Ascending aorta (tissue), 2 donors: Measurements from ENCODE around the gene FGFBP2. TPM values are rescaled to one million over a fixed set of nuclear protein-coding genes. Genes with fewer than 3 reads are reported as not detected.

Source experiments
- DNase-seq, 2 donors: peaks; one replicate each; pipeline ENCODE4 v3.0.0-alpha.2; 2019; ENCODE audit warnings: low spot score in 2 of 2
- H3K27ac ChIP-seq, 2 donors: fragments of 200-600 bp; sonication (generic); one replicate each; pipeline ENCODE4 v1.5.1; 2016 to 2017; ENCODE audit warnings: mild to moderate bottlenecking in 1 of 2
- H3K27me3 ChIP-seq: fragments of 200-600 bp; sonication (generic); one replicate; pipeline ENCODE4 v1.5.1; 2017
- H3K36me3 ChIP-seq, 2 donors: fragments of 200-600 bp; sonication (generic); one replicate each; pipeline ENCODE4 v1.5.1; 2016
- H3K4me1 ChIP-seq, 2 donors: fragments of 200-600 bp; sonication (generic); one replicate each; pipeline ENCODE4 v1.5.1; 2016 to 2017; ENCODE audit warnings: mild to moderate bottlenecking in 1 of 2
- H3K4me3 ChIP-seq, 2 donors: fragments of 200-600 bp; sonication (generic); one replicate each; pipeline ENCODE4 v1.5.1; 2016 to 2017; ENCODE audit warnings: mild to moderate bottlenecking in 1 of 2
- H3K9me3 ChIP-seq, 2 donors: fragments of 200-600 bp; sonication (generic); one replicate each; pipeline ENCODE4 v1.5.1; 2016
- CTCF ChIP-seq, 3 experiments: fragments of 200-600 bp in 2 of 3; fragments of 450-650 bp in 1 of 3; sonication (generic) in 2 of 3; IDR thresholded peaks; one replicate each; pipeline ENCODE4 v1.5.1; 2016 to 2019; ENCODE audit warnings: antibody characterized with exemption in 3 of 3, mild to moderate bottlenecking in 1 of 3, moderate library complexity in 1 of 3
- intact Hi-C: fragments of 100-400 bp; cut with DNase I; formaldehyde crosslinking; loops from one replicate; pipeline ENCODE4 v1.15.1; 2023
- total RNA-seq: library from RNA; depleted of rRNA; stranded (reverse); fragments of >200 nt; gene quantifications from one replicate; pipeline ENCODE4 v1.1.0, GENCODE V29; 2016

Gene FGFBP2
- total RNA-seq, 1 donor from 2014 or later = not detected

- DNase-seq = peak; percentile 36 to 86
- intact Hi-C loops = loop anchor here (1.0 to 5.0 kb wide), 4 partner anchors 74 to 478 kb away; no protein-coding TSS in a partner anchor
- Histone ChIP-seq H3K4me1 (no peaks in the 10 kb centered on the region), H3K27ac (no peak overlapping the region), H3K9me3 (no peaks in the 10 kb centered on the region), H3K36me3 (no peaks in the 10 kb centered on the region), H3K27me3 (no peaks in the 10 kb centered on the region), H3K4me3 (no peak overlapping the region)
- TF ChIP-seq CTCF (IDR thresholded peaks at IDR 0.05) = peak; percentile 73 to 87 (median 86)
Observed at GRCh38 chr4:15956179-15956850, 6.7 kb downstream of the FGFBP2 start.

- intact Hi-C loops = loop anchor here (1.0 to 5.0 kb wide), 4 partner anchors 73 to 477 kb away; no protein-coding TSS in a partner anchor
Observed at GRCh38 chr4:15955670-15956069, 7.3 kb downstream of the FGFBP2 start.

GRCh38 chr4:15953625-15954024 is 9.3 kb downstream of the FGFBP2 start:
- Histone ChIP-seq H3K27me3 (no peaks in the 10 kb centered on the region), H3K36me3 (no peaks in the 10 kb centered on the region), H3K4me1 (no peaks in the 10 kb centered on the region), H3K9me3 (no peaks in the 10 kb centered on the region), H3K4me3 (no peak overlapping the region), H3K27ac (no peak overlapping the region)
- intact Hi-C loops = no loop called here
- no peak for TF ChIP-seq CTCF (IDR thresholded peaks at IDR 0.05)
- DNase-seq = no peak

More at GRCh38 chr4:15955670-15956069, 7.3 kb downstream of the FGFBP2 start:
- Histone ChIP-seq H3K4me3 (no peak overlapping the region), H3K4me1 (no peaks in the 10 kb centered on the region), H3K9me3 (no peaks in the 10 kb centered on the region), H3K27ac (no peak overlapping the region), H3K27me3 (no peaks in the 10 kb centered on the region), H3K36me3 (no peaks in the 10 kb centered on the region)
- DNase-seq = no peak
- no peak for TF ChIP-seq CTCF (IDR thresholded peaks at IDR 0.05)

GRCh38 chr4:15951781-15952180 is 11.2 kb downstream of the FGFBP2 start:
- H3K27me3 ChIP-seq = no peaks in the 10 kb centered on the region
- H3K4me3 ChIP-seq = no peak overlapping the region
- no peaks in the 10 kb centered on the region for H3K4me1 ChIP-seq
- H3K36me3 ChIP-seq = no peaks in the 10 kb centered on the region
- H3K9me3 ChIP-seq = no peaks in the 10 kb centered on the region
- intact Hi-C loops = no loop called here
- no peak overlapping the region for H3K27ac ChIP-seq
- DNase-seq = no peak
- TF ChIP-seq CTCF (IDR thresholded peaks at IDR 0.05) = no peak

GRCh38 chr4:15948826-15949225 is 14.1 kb downstream of the FGFBP2 start:
- intact Hi-C loops = no loop called here

More at GRCh38 chr4:15948826-15949225, 14.1 kb downstream of the FGFBP2 start:
- Histone ChIP-seq H3K9me3 (no peaks in the 10 kb centered on the region), H3K27me3 (no peaks in the 10 kb centered on the region), H3K4me1 (no peaks in the 10 kb centered on the region), H3K27ac (no peak overlapping the region), H3K36me3 (no peaks in the 10 kb centered on the region), H3K4me3 (no peak overlapping the region)
- DNase-seq = no peak
- no peak for TF ChIP-seq CTCF (IDR thresholded peaks at IDR 0.05)
